ENCODE data around the gene CRELD2.

CRELD2 gene

DNA sequence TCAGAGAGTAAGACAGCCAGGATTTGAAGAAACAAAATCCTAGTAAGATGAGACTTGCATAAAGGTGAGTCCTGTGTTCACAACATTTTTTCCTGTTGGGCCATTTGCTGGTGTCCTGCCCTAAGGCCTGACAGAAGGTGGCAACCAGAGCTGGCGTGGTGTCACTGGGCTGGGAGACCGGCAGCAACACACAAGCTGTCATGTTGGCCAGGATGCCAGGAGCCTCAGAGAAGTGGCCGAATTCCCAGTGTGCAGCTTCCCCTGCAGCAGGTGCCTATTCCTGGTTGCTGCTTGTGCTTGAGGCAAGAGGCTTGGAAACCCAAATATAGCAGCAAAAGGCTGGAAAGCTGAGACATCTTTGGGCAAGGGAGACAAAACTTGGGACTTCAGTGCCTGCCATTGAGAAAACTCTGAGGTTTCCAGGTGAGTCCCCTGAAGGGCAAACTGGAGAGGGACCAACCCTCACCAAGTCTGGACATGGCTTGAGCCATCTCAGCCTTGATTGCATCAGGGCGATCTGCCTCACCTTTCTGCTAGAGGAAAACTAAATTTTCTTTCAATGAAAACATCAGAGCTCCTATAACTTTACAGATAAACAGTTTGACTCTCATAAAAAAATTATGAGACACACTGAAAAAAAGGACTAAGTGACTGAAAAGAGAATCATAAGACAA is 26.1 kb upstream of the CRELD2 start:
- TF ChIP-seq TAF1 (IDR thresholded peaks at IDR 0.05; ENCODE audit: borderline replicate concordance, insufficient read depth, low read length) (no peak), SIN3A (IDR thresholded peaks at IDR 0.05; ENCODE audit: borderline replicate concordance, insufficient read depth, low read length) (no peak), FOXP2 (optimal IDR thresholded peaks at IDR 0.05; ENCODE audit: borderline replicate concordance, extremely low read depth, extremely low read length, insufficient read depth) (no peak), POLR2AphosphoS5 (IDR thresholded peaks at IDR 0.05; ENCODE audit: low read depth, low read length) (no peak)
- TF ChIP-seq, protein P1, sequence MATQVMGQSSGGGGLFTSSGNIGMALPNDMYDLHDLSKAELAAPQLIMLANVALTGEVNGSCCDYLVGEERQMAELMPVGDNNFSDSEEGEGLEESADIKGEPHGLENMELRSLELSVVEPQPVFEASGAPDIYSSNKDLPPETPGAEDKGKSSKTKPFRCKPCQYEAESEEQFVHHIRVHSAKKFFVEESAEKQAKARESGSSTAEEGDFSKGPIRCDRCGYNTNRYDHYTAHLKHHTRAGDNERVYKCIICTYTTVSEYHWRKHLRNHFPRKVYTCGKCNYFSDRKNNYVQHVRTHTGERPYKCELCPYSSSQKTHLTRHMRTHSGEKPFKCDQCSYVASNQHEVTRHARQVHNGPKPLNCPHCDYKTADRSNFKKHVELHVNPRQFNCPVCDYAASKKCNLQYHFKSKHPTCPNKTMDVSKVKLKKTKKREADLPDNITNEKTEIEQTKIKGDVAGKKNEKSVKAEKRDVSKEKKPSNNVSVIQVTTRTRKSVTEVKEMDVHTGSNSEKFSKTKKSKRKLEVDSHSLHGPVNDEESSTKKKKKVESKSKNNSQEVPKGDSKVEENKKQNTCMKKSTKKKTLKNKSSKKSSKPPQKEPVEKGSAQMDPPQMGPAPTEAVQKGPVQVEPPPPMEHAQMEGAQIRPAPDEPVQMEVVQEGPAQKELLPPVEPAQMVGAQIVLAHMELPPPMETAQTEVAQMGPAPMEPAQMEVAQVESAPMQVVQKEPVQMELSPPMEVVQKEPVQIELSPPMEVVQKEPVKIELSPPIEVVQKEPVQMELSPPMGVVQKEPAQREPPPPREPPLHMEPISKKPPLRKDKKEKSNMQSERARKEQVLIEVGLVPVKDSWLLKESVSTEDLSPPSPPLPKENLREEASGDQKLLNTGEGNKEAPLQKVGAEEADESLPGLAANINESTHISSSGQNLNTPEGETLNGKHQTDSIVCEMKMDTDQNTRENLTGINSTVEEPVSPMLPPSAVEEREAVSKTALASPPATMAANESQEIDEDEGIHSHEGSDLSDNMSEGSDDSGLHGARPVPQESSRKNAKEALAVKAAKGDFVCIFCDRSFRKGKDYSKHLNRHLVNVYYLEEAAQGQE (IDR thresholded peaks at IDR 0.05; ENCODE audit: insufficient read depth in 1 of 2, low read depth in 2 of 2, low read length in 2 of 2): no peak

DNA sequence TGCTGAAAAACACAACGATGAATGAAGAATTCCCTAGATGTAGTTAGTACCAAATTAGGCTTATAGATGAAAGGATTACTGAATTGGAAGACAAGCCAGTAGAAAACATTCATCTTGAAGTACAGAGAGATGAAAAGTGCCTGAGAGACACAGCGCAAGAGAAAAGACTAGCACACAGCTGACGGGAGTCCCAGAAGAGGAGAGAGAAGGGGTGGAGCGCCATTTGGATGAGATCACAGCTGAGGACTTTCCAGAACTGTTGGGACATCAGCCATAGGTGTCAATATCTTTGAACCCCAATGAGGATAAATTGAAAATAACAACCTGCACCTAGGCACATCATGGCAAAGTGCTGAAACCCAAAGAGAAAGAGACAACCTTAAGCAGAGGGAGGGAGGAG is 25.4 kb upstream of the CRELD2 start:
- TF ChIP-seq POLR2AphosphoS5 (IDR thresholded peaks at IDR 0.05; ENCODE audit: low read depth, low read length): no peak
- TF ChIP-seq FOXP2 (optimal IDR thresholded peaks at IDR 0.05; ENCODE audit: borderline replicate concordance, extremely low read depth, extremely low read length, insufficient read depth): no peak
- TF ChIP-seq, protein P1 (IDR thresholded peaks at IDR 0.05; ENCODE audit: insufficient read depth in 1 of 2, low read depth in 2 of 2, low read length in 2 of 2): no peak
- TF ChIP-seq TAF1 (IDR thresholded peaks at IDR 0.05; ENCODE audit: borderline replicate concordance, insufficient read depth, low read length): no peak
- TF ChIP-seq SIN3A (IDR thresholded peaks at IDR 0.05; ENCODE audit: borderline replicate concordance, insufficient read depth, low read length): no peak

DNA sequence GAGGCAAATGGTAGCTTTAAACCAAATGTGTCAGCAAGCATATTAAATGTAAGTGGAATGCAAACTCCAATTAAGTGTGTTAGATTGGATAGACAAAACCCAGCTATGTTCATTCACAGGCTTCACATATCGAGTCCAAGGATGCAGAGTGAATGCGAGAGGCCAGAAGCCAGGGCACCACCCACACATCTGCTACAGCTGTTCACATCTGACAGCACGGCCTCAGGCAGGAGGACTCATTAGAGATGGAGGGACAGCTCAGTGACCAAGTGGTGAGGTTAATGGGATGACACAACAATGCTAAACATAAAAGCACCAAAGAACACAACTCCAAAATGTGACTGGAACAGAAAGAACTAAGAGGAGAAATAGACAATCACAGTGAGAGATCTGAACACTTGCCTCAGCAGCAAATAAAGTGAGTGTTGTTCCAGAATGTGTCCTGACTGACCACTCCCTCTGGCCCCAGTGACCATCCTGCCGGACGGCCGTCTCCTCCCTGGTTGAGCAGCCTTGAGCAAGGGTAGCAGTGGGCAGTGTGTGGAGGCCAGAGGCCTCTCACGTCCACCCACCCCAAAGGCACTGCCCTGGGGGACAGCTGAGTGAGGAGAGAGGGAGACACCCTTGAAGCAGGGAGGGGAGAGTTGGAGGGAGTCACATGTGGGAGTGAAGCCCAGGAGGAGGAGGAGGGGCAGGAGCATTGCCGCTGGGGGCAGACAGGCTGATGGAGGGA is 23.9 kb upstream of the CRELD2 start:
- TF ChIP-seq FOXP2 (optimal IDR thresholded peaks at IDR 0.05; ENCODE audit: borderline replicate concordance, extremely low read depth, extremely low read length, insufficient read depth) (no peak), POLR2AphosphoS5 (IDR thresholded peaks at IDR 0.05; ENCODE audit: low read depth, low read length) (no peak), SIN3A (IDR thresholded peaks at IDR 0.05; ENCODE audit: borderline replicate concordance, insufficient read depth, low read length) (no peak), TAF1 (IDR thresholded peaks at IDR 0.05; ENCODE audit: borderline replicate concordance, insufficient read depth, low read length) (no peak)
- TF ChIP-seq, protein P1 (IDR thresholded peaks at IDR 0.05; ENCODE audit: insufficient read depth in 1 of 2, low read depth in 2 of 2, low read length in 2 of 2): no peak

DNA sequence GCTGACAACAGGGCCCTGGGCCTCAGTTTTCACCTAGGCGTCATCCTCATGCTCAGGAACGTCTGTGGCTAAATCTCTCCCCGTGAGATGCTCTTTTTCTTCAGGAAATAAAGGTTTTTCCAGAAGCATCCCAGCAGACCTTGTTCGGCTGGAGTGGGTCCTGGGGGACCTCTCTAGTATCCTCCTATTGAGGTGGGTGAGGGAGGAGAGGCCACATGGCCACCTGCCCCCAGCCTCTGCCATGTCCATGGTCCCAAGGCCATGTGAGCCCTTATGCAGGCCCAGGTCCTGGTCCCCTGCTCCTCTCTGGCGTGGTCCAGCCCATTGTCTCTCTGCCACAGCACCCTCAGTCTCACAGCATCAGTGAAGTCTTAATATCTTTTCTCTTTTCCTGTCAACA is 22.2 kb upstream of the CRELD2 start:
- no peak for TF ChIP-seq TAF1 (IDR thresholded peaks at IDR 0.05; ENCODE audit: borderline replicate concordance, insufficient read depth, low read length)
- no peak for TF ChIP-seq SIN3A (IDR thresholded peaks at IDR 0.05; ENCODE audit: borderline replicate concordance, insufficient read depth, low read length)
- no peak for TF ChIP-seq POLR2AphosphoS5 (IDR thresholded peaks at IDR 0.05; ENCODE audit: low read depth, low read length)
- TF ChIP-seq, protein P1 (IDR thresholded peaks at IDR 0.05; ENCODE audit: insufficient read depth in 1 of 2, low read depth in 2 of 2, low read length in 2 of 2): no peak
- TF ChIP-seq FOXP2 (optimal IDR thresholded peaks at IDR 0.05; ENCODE audit: borderline replicate concordance, extremely low read depth, extremely low read length, insufficient read depth): no peak

Data from PFSK-1 (cell line).